Mucosa of gallbladder (tissue), 1 donor: ENCODE data around the gene FAM136A. TPM values are rescaled to one million over a fixed set of nuclear protein-coding genes. Genes with fewer than 3 reads are reported as not detected.
A peak's percentile ranks its signal among the peaks of the same experiment; 100 is the strongest.
"Not testable (repeated sequence)": the region's sequence is repeated elsewhere in the genome, so short reads cannot be mapped to it uniquely, and the experiment has no call there.

ENCODE experiments used
- DNase-seq: peaks from one replicate; pipeline ENCODE4 v3.0.0-alpha.2; 2020; ENCODE audit warnings: low spot score
- total RNA-seq: library from RNA; stranded (reverse); gene quantifications from one replicate; pipeline ENCODE4 v1.2.1, GENCODE V29; 2021
- donor health status: DM: no; HTN: no; CAD: no.

Gene FAM136A
- total RNA-seq = 22.0 TPM

DNA sequence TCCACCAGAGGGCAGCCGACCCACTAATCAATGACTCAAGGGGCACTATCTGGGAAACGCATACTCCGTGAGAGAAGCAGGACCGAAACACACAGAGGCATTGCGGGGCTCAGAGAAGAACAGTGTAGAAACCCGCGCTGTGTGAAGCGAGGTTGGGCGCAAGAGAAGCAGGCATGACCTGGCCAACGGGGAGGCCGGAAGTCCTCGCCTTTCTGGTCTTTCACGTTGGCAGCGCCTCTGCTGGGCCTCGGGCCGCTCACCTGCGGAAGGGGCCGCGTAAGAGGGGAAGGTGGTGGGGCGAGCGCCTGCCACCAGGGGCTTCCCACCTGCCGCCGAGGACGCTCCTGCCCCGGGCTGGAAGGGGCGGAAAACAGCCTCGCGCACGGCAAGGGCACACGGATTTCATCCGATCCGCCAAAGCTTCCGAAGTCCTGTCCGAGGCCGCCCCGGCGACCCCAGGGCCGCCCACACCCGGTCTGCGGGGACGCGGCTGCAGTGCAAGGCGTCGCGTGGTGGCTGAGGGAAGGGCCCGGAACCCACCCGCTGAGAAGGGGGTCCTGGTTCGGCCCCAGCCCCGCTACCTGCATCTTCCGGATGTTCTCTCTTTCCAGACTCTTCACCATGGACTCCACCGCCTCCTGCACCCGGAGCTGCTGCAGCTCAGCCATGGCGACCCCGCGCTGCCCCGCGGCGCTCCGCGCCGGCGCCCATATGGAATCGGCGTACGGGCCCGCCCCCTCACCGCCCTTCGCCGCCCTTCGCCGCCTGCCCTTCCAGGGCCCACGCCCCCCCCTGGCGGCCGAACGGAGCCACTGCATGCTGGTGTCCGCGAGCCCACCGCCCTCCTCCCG lies at the start of gene FAM136A:
TSS of gene FAM136A (minus strand) at position 724 of the 851 bp plus-strand sequence. CDS start at position 668, 56 bp downstream.
- DNase-seq = peak; percentile 75

DNA sequence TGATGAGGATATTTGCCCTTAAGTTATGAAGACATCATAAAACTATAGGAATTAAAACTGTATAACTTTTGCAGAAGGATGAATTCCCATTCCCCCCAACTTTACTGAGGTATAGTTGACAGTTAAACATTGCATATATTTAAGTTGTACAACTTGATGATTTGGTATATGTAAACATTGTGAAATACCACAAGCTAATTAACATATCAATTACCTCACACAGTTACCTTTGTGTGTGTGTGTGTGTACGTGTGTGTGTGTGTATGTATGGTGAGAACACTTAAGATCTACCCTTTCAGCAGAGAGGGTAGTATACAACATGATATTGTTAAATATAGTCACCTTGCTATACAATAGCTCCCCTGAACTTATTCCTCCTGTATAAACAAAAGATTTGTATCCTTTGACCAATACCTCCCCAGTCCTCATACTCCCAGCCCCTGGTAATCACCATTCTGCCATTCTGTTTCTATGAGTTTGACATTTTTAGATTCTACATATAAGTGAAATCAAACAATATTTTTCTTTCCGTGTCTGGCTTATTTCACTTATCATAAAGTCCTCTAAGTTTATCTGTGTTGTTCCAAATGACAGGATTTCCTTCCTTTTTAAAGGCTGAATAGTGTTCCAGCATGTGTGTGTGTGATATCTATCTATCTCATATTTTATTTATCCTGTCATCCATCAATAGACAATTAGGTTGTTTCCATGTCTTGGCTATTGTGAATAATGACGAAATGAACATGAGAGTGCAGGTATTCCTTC lies 48.2 kb upstream of the FAM136A start:
- DNase-seq = no peak

DNA sequence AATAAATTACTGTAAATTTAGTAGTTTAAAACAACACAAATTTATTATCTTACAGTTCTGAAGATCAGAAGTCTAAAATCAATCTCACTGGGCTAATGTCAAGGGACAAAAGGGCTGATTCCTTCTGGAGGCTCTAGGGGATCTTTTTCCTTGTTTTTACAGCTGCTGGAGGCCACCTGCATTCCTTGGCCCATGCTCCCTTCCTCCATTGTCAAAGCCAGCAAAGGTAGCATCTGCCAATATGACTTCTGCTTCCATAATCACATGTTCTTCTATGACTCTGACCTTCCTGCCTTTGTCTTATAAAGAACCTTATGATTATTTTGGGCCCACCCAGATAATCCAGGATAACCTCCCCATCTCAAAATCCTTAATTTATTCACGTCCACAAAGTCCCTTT lies 46.0 kb upstream of the FAM136A start:
- DNase-seq = no peak

DNA sequence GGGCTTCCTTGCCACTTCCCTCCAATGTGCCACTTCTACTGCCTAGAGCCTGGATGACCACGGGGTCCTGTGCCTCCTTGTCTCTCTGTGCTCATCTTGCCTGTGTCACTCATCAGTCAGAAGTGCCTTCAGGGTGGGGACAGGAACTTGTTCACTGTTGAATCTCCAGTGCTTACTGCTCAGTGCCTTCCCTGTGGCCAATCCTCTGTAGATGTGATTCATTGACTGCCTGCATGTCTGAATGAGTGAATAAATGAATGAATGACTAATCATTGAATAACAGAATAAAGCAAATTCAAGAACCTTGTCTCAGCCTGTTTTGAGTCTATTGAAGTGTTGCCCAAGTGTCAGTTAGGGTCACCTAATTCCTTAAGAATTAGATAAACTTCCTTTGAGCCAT lies 42.3 kb upstream of the FAM136A start:
- no peak for DNase-seq

DNA sequence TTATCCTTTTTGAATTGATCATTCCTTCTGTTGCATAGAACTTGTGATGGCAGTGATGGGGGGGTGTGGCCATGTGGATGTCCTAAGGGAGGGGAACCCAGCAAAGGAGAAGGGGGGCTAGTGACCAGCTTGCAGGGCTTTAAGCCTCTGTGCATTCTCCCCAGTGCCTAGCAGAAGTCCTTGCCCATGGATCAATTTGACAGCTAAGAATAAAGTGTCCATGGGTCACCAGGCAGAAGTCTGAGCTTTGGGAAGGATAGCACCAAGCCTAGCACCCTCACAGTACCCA lies 39.6 kb upstream of the FAM136A start:
- no peak for DNase-seq

DNA sequence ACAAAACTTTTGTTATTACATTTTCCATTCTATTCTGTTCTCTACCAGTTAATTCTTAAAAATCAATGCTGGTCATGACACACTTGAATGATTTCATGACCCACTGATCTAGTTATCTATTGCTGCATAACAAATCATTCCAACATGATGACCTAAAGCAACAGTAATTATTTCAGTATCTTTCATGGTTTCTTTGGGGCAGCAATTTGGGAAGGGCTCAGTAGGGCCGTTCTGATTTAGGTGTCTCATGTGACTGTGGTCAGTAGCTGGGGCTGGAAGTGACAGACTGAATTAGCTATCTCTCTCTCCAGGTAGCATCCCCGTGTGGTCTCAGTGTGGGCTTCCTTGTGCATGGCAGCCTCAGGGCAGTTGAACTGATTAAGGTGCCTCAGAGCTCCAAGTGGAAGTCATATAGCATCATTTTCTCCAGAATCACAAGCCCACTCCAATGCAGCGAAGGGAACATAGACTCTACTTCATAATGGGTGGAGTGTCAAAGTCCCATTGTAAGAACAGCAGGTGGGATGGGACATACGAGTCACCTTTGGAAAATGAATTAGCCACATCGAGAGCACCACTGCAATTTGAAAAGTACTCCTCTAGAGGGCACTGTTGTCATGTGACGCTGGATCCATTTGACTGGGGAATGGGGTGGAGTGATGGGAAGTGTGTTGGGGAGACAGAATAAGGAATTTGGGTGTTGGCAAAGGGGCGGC lies 39.1 kb upstream of the FAM136A start:
- DNase-seq = peak; percentile 19

DNA sequence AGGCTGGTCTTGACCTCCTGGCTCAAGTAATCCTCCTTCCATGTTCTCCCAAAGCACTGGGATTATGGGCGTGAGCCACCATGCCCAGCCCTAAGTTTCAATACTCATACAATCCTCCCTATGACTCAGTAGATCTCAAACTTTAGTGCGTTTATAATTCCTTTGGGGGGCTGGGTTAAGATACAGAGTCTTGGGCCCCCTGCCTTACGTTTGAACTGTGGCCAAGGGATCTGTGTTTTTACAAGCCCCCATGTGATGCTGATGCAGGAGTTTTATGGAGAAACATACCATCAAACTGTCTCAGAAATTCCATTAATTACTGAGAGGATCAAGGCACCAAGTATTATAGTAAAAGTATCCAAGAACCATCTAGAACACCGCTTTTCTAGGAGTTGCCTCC lies 38.2 kb upstream of the FAM136A start:
- DNase-seq = no peak

DNA sequence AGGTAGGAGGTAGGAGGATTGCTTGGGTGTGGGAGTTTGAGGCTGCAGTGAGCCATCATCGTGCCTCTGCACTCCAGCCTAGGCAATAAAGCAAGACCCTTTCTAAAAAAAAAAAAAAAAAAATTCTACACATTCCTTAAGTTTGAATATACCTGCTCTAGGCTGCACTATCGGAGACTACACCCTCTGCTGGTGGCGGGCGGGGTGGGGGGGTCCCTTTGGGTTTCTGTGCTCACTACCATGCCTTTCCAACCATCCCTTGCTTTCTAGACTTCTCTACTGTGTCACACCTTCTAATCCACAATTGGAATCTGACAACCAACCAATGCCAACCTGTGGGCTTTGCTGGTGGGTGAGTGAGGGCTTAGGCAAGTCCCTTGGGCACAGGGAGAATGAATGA lies 34.7 kb upstream of the FAM136A start:
- no peak for DNase-seq

DNA sequence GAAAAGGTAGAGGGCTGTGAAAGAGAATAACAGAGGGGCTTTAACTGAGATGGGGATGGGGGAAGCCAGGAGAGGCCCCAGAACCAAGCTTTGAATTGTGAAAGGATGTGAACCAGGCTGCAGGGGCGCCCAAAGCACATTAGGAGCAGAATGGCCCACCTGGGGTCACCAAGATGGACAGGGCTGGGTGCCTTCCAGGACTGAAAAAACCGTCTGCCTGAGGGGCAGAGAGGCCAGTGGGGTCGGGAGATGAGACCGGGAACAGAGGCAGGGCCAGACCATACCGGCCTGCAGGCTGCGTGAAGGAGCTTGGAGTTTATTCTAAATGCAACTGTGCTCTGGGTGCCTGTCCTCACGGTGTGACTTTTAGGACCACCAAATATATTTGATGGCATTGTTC lies 29.1 kb upstream of the FAM136A start:
- DNase-seq = no peak

DNA sequence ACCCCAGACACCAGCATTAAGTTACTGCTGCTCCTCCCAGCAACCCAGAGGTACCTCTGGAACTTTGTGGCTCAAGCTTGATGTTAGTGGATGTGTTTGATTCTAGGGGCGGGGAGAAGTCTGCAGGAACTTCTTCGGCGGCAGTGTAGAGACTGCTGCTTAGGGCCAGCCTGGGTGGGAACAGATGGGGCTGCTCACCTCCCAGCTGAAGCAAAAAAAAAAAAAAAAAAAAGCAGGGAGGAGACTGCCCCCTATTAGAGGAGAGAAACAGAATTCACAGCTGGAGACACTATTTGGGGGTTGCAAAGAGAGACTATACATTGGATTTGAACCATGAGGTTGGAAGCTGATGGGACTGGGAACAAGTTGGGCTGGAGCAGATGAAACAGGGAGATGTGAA lies 28.6 kb upstream of the FAM136A start:
- no peak for DNase-seq

DNA sequence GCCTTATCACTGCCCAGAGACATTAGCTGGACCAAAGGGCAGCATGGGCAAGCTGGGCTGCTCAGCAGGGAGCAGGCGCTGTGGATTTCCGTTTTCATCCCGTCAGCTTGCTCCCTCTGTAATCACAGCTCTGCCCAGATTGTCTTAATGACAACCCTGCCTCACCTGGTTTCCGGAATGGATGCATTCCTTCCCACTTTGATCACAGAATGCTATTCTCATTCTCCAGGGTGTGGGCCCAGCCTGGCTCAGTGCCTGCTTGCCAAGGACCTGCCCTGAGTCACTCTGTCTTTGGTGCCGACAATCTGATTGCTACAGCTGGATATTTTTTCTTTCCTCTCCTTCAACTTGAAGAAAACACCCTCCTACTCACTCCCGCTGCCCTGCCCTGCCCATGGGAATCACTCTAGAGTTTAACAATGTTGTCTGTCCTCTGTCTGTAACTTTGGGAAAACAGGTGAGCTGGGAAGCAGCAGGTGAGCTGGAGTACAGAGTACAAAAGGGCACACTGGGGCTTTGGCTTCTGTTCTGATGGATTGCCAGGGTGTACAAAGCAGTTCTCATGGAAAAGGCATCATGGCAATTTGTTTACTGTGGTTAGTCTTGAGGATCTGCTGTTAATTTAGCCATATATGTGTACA lies 27.2 kb upstream of the FAM136A start:
- peak; percentile 85 for DNase-seq

DNA sequence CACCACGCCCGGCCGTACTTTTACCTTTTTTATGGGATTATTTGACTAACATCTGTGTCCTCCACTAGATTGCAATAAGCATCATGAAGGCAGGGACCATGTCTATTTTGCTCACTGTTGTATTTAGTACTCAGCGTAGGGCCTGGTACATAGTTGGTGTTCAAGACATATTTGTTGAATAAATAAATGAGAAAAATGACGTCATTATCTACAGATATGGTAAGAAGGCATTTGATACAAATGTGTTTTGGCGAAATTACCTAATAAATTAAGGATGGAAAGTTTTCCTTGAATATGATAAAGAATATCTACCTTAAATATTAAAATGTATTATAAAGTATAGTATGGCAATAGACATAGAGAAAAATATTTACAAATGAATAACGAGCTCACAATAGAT lies 24.0 kb upstream of the FAM136A start:
- no peak for DNase-seq

DNA sequence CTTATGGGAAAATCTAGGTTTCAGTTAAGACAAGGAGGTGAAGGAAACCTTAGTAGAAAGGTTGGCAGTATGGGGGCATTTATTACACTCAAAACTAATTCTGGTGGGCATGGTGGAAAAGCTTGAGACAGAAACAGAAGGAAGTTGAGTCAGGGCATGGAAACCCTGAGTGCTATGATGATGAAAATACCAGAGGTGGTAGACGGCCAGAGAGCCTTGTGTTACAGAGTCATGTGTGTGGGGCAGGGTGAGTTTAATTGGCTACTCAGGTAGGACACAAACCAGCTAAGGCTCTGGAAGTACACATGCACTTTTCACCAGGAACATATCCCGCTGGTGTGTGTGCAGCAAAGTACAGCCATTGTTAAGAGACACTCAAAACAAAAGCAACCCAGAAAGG lies 20.7 kb upstream of the FAM136A start:
- DNase-seq = no peak

DNA sequence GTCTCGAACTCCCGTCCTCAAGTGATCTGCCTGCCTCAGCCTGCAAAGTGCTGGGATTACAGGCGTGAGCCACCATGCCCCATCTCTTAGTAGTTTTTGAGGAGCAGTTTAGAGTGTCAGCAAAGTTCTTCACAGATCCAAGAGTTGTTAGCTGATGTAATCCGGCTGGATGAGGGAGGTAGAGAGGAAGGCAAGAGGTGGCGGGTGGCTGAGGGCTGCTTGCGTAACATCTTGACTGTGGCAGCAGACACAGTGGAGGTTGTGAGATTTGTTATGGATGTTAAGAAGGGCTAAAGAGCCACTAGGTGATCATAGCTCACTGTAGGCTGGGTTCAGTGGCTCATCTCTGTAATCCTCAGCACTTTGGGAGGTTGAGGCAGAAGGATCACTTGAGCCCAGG lies 19.5 kb upstream of the FAM136A start:
- no peak for DNase-seq

DNA sequence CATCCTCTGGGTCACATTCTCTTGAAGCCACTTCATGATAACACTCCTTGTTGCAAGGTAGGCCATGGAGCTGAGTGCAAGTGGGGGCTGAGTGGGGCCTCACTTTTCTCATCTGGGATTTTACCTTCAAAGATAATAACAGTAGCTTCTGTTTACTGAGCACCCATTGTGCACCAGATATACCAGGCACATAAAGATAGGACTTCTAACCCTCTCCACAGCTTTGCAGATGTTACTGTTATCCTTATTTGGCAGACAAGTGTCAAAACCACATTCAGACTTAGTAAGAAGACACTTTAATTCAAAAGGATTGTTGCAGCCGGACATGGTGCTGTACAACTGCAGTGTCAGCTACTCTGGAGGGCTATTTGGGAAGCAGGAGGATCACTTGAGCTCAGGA lies 12.8 kb upstream of the FAM136A start:
- DNase-seq = no peak

DNA sequence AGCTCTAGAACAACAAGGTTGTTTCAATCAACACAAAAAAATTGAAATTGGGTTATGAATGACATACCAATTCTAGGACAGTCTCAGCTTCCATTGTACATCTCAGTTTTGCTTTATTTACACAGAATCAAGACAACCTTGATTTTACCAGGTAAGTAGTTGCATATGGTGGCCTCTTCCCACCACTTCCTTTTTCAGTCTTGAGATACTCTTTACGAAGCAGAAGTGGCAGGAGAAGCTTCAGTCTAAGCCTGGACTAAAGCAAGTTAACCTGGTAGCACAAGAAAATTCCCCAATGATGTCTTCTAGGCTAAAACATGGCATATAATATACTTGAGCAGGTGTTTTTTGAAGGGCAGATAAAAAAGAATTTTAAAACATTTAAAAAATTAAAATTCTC lies 10.7 kb upstream of the FAM136A start:
- DNase-seq = no peak

DNA sequence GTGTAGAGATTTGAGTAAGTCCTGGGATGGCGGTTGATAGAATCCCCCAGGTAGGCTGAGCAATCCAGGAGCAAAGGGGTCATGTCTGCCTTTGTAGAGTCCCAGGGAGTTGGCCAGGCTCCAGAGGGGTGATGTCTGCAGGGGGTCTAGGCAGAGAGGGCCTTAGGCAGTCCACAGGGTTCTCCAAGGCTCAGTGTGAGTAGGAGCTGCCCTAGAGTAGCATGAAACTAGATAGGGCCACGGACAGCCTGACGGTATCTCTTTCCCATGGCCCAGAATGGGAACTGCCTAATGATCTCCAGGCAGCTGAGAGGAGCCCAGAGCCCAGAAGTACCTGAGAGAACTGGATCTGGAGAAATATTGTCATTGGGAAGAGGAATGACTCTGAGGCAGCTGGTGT lies 9.0 kb upstream of the FAM136A start:
- DNase-seq = no peak

DNA sequence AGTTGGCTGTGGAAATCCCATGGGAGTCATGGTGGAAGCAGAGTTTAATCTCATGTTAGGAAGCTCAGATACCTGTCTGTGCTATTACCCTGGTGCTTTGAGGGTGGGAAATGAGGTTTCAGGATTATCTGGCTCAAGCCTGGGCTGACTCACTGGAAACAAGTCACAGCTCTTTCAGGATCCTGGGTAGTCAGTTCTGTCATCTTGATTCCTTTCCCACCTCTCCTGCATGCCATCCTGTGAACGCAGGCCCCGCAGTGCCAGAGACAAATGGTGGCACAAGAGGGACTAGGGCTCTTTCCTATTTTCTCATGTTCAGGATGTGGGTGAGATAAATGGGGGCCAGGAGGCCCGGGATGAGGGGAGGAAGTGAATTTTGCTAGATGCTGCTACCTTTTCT lies 3.7 kb upstream of the FAM136A start:
- no peak for DNase-seq

DNA sequence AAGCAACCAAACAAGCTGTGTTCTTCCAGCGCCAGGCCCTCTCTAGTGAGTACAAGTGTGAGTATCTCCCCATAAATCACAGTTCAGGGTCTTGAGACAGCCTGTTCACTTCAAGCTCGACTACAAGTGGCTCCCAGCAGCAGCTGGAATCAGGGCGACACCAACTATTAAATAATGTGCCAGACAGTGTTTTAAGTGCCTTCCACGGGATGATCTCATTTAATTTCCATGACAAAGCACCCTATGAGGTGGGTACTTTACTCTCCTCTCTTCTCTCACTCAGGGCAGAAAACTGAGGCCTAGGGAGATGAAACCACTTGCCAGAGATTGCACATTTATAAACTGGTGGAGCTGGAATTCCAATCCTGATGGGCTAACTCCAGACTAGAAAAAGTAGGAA lies 2.6 kb upstream of the FAM136A start:
- no peak for DNase-seq

DNA sequence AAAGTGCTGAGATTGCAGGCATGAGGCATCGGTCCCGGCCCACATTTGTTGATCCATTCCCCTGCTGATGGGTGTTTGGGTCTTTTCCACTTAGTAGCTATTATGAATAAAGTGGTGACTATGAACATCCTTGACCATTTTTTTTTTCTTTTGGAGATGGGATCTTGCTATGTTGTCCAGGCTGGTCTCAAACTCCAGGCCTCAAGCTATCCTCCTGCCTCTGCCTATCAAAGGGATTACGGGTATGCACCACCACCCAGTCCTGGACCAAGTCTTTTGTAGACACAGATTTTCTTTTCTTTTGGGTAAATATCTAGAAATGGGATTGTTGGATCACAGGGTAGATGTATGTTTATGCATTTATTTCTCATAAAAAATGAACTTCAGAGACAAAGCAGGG lies 1.3 kb upstream of the FAM136A start:
- DNase-seq = no peak

DNA sequence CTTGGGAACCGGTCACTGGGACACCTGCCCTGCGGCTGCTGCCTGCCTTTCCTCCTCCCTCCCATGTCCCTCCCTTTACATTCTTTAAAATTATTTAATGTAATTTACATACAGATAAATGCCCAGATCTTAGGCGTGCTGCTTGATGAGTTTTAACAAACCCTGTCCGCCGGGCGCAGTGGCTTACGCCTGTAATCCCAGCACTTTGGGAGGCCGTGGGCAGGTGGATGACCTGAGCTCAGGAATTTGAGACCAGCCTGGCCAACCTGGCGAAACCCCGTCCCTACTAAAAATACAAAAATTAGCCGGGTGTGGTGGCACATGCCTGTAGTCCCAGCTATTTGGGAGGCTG lies 304 bp upstream of the FAM136A start:
- not testable (repeated sequence) for DNase-seq

DNA sequence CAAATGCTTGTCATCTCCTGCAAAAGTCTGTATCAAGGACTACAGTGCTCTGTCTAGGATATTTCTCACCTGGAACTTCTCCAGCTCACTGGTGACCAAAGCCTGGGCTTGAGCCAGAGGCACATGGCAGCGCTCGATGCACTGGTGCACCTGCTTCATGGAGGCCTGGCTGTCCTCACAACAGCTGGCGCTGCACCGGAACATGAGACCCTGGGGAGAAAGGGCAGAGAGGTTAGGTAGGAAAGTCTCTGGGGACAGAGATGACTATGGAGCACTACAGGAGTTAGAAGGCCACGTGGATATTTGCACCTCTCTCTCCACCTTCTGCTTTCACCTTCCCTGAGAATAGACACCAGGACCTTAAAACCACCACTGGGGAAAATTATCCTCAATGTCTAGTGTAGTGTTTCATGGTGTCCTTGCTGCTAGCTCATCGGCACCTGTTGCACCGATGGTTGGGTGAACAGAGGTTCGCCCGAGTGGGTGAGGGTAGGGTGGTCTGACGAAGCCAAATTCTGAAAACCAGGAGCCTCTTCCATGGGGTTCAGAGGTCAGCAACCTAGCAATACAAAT lies 1.0 kb downstream of the FAM136A start:
- DNase-seq = no peak
